WERI-Rb-1 (cell line): ENCODE measurements around the gene TLCD3A.
"Not testable (repeated sequence)": the region's sequence is repeated elsewhere in the genome, so short reads cannot be mapped to it uniquely, and the experiment has no call there.

ENCODE experiments used
- DNase-seq: peaks from one replicate; pipeline ENCODE4 v3.0.0-alpha.2; 2020
- H3K27ac ChIP-seq: fragments of 250-450 bp; sonication (Bioruptor Pico); 2 replicates; pipeline ENCODE4 v1.5.1; 2020; ENCODE audit warnings: mild to moderate bottlenecking, moderate library complexity
- H3K27me3 ChIP-seq: fragments of 250-450 bp; sonication (Bioruptor Pico); 2 replicates; pipeline ENCODE4 v1.5.1; 2021; ENCODE audit warnings: mild to moderate bottlenecking, low read depth, moderate library complexity; ENCODE audit not compliant: insufficient read depth, severe bottlenecking
- H3K36me3 ChIP-seq: fragments of 250-450 bp; sonication (Bioruptor Pico); 2 replicates; pipeline ENCODE4 v1.5.1; 2020; ENCODE audit warnings: mild to moderate bottlenecking, moderate library complexity
- H3K4me3 ChIP-seq: 2 replicates; pipeline ENCODE4 v1.5.1; 2011; ENCODE audit warnings: low read depth, mild to moderate bottlenecking, control low read depth, low read length
- H3K9me3 ChIP-seq: fragments of 250-450 bp; sonication (Bioruptor Pico); 2 replicates; pipeline ENCODE4 v1.5.1; 2021; ENCODE audit warnings: mild to moderate bottlenecking, moderate library complexity; ENCODE audit not compliant: severe bottlenecking
- CTCF ChIP-seq: IDR thresholded peaks from 2 replicates; pipeline ENCODE4 v1.5.1; 2011; ENCODE audit warnings: low read depth, mild to moderate bottlenecking, control low read depth, inconsistent platforms, low read length

The TLCD3A gene

GRCh38 chr17:746181-746580 lies 13.8 kb downstream of the TLCD3A start:
- peaks cover 85% of the 10 kb centered on the region for H3K36me3 ChIP-seq

GRCh38 chr17:746783-747629 lies 14.6 kb downstream of the TLCD3A start:
- Histone ChIP-seq H3K9me3 (peaks cover 3% of the 10 kb centered on the region), H3K4me3 (no peak overlapping the region), H3K27me3 (no peaks in the 10 kb centered on the region), H3K27ac (no peak overlapping the region), H3K36me3 (peaks cover 82% of the 10 kb centered on the region)
- no peak for DNase-seq
- TF ChIP-seq CTCF, result no peak

More at GRCh38 chr17:746181-746580, 13.8 kb downstream of the TLCD3A start:
- DNase-seq, result no peak
- no peak overlapping the region for H3K4me3 ChIP-seq
- H3K9me3 ChIP-seq, result peaks cover 3% of the 10 kb centered on the region
- no peaks in the 10 kb centered on the region for H3K27me3 ChIP-seq
- no peak overlapping the region for H3K27ac ChIP-seq
- no peak for TF ChIP-seq CTCF

- H3K4me3 ChIP-seq, H3K27me3 ChIP-seq, DNase-seq, H3K9me3 ChIP-seq, H3K27ac ChIP-seq: not testable (repeated sequence)
- peaks cover 66% of the 10 kb centered on the region for H3K36me3 ChIP-seq
Observed at GRCh38 chr17:748604-749003, 16.2 kb downstream of the TLCD3A start.

GRCh38 chr17:749359-749758 lies 17.0 kb downstream of the TLCD3A start:
- not testable (repeated sequence) for H3K27me3 ChIP-seq, H3K4me3 ChIP-seq, H3K9me3 ChIP-seq, H3K27ac ChIP-seq, DNase-seq
- peaks cover 59% of the 10 kb centered on the region for H3K36me3 ChIP-seq

- Histone ChIP-seq H3K9me3 (peaks cover 7% of the 10 kb centered on the region), H3K36me3 (peaks cover 47% of the 10 kb centered on the region), H3K4me3 (no peak overlapping the region), H3K27ac (no peak overlapping the region), H3K27me3 (no peaks in the 10 kb centered on the region)
- DNase-seq, result no peak
- no peak for TF ChIP-seq CTCF
Observed at GRCh38 chr17:750431-751037, 18.1 kb downstream of the TLCD3A start.

GRCh38 chr17:751269-752001 lies 19.0 kb downstream of the TLCD3A start:
- peak; percentile 30 for DNase-seq
- Histone ChIP-seq H3K27ac (peak overlapping the region; percentile 92), H3K9me3 (peaks cover 7% of the 10 kb centered on the region), H3K4me3 (peak overlapping the region; percentile 53), H3K36me3 (peaks cover 40% of the 10 kb centered on the region), H3K27me3 (no peaks in the 10 kb centered on the region)
- TF ChIP-seq CTCF, result no peak
